Glomerular visceral epithelial cell (primary cell): ENCODE data around the gene LMTK3.
"Not testable (repeated sequence)": the region's sequence is repeated elsewhere in the genome, so short reads cannot be mapped to it uniquely, and the experiment has no call there.

Experiments used
- DNase-seq: peaks from one replicate; pipeline ENCODE4 v3.0.0-alpha.2; 2016; ENCODE audit errors: extremely low spot score

The LMTK3 gene

DNA sequence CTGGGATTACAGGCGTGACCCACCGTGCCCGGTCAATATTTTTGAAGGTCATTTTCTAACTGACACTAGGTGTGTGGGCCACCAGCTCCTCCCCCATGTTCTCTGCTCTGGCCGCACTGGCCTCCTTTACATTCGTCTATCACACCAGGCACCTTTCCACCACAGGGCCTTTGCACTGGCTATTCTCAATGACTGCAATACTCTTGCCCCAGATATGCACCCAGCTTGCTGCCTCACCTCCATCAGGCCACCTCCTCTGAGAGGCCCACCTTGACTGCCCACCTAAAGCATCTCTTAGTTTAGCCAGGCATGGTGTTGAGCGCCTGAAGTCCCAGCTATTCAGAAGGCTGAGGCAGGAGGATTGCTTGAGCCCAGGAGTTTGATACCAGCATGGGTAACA, 30.2 kb upstream of the LMTK3 start:
- DNase-seq: no peak

GRCh38 chr19:48540110-48540509, 28.5 kb upstream of the LMTK3 start:
- no peak for DNase-seq

DNA sequence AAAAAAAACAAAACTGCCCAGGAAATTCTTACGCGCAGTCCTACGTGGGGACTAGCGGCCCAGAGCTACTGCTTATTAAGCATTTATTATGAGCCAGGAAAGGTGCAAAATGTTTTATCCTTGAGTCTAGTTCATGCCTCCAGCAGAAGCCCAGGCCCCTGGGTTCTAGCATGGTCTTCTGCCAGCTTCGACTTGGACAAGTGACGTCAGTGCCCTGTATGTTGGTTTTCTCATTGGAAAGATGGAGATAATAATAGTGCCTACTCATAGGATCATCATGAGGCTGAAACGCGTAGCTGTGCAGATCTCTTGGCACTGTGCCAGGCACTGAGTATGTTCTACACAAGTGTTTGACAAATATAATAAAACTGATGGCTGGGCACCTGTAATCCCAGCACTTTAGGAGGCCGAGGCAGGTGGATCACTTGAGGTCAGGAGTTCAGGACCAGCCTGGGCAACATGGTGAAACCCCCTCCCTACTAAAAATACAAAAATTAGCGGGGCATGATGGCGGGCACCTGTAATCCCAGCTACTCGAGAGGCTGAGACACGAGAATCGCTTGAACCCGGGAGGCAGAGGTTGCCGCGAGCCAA, 28.0 kb upstream of the LMTK3 start:
- peak; percentile 42 for DNase-seq

- not testable (repeated sequence) for DNase-seq
Measured at GRCh38 chr19:48538057-48538456, 26.4 kb upstream of the LMTK3 start.

- DNase-seq: no peak
Measured at GRCh38 chr19:48537541-48537940, 25.9 kb upstream of the LMTK3 start.

GRCh38 chr19:48533770-48534169, 22.1 kb upstream of the LMTK3 start:
- no peak for DNase-seq

DNA sequence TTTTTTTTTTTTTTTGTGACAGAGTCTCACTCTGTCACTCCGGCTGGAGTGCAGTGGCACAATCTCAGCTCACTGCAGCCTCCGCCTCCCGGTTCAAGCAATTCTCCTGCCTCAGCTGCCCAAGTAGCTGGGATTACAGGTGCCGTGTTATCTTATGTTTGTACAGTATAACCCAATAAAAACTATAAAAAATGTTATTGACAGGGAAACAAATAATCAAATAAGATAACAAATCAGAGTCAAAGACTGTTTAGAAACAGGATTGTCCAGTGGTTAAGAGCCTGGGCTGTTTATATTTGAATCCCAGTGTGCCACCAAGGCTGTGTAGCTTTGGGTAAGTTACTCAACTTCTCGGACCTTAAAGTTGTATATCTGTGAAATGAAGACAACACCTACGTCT, 19.1 kb upstream of the LMTK3 start:
- no peak for DNase-seq

DNA sequence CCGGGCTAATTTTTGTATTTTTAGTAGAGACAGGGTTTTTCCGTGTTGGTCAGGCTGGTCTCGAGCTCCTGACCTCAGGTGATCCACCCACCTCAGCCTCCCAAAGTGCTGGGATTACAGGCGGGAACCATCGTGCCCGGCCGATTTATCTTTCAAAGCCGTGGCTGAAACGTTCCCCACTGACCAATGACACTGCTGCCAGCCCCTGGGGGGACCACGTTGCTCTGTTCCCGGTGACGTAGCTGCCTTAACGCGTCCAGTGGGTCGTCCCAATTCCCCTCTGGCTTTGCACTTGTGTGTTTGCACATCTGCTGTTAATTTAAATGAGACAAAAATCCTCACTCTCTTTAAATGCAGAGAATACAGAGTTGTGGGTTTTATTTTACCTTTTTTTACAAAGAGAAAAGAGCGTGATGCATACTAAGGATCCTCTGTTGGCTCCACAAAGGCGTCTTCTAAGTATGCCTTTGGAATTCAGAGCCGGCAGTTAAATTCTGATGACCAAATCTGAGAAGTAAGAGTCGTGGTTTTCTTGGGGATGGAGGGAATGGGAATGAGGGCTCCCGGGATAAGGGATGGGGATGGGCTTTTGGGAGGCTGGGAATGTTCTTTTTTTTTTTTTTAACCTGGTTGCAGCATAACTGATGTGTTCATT, 18.6 kb upstream of the LMTK3 start:
- no peak for DNase-seq

- DNase-seq: no peak
Measured at GRCh38 chr19:48529156-48529555, 17.5 kb upstream of the LMTK3 start.

DNA sequence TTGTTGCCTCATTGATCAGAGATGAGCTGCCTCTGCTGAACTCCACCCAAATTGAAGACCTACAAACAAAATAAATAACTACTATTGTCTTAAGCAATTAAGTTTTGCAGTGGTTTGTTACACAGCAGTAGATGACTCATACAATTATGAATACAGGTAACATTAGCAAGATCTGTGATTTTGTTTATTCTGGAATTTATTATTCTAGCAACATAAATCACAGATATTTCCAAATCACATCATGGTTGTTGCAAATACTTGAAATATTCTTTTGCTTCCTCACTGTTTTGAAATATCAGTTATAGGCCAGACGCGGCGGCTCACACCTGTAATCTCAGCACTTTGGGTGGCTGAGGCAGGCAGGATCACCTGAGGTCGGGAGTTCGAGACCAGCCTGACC, 13.1 kb upstream of the LMTK3 start:
- DNase-seq: no peak

DNA sequence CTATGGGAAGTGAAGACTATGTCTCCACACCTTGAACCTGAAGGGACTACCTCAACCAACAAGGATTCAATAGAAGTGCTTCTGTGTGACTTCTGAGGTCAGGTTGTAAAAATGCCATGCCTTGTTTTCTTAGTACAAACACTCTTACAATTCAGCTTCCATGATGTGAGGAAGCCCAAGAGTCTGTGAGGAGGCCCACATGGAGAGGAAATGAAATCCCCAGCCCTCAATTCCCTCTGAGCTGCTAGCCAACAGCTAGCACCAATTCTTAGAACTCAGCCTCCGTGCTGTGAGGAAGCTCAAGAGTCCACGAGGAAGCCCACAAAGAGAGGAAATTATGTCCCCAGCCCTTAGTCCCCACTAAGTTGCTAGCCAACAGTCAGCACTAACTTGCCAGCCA, 12.6 kb upstream of the LMTK3 start:
- DNase-seq: no peak

- DNase-seq: no peak
Measured at GRCh38 chr19:48520134-48520533, 8.5 kb upstream of the LMTK3 start.

GRCh38 chr19:48519426-48519825, 7.8 kb upstream of the LMTK3 start:
- not testable (repeated sequence) for DNase-seq

DNA sequence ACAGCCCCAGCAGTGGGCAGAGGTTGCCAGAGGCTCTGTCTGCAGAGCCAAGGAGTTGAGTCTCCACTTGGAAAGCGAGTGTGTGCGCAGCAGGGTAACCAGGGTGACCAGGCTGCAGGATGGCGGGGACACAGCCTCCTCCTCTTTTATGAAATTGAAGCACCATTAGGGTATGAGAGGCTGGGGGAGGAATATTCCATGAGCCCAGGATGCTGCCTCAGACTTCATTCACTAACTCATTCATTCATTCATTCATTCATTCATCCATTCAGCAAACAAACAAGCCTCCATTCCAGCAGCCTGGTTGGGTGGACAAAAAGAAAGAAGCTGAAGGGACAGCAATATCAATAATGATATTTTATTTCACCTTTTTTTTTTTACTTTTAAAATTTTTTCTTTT, 6.6 kb upstream of the LMTK3 start:
- no peak for DNase-seq

- no peak for DNase-seq
Measured at GRCh38 chr19:48516536-48516935, 4.9 kb upstream of the LMTK3 start.

DNA sequence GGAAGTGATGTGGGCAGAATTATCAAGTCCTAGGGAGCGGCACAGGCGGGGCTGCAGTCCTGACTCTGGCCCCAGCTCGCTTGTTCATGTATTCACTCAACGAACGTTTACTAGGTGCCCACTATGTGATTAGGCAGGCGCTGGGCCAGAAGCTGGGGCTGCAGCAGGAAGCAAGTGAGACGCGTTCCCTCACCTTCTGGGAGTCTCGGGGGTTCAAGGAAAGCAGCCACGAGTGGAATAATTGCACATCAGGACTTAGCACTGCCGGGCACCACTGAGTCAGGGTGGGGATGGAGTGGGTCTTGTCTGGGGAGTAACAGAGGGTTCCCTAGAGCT, 2.5 kb upstream of the LMTK3 start:
- DNase-seq: no peak

GRCh38 chr19:48513289-48514122, 1.9 kb upstream of the LMTK3 start:
- peak; percentile 57 for DNase-seq

DNA sequence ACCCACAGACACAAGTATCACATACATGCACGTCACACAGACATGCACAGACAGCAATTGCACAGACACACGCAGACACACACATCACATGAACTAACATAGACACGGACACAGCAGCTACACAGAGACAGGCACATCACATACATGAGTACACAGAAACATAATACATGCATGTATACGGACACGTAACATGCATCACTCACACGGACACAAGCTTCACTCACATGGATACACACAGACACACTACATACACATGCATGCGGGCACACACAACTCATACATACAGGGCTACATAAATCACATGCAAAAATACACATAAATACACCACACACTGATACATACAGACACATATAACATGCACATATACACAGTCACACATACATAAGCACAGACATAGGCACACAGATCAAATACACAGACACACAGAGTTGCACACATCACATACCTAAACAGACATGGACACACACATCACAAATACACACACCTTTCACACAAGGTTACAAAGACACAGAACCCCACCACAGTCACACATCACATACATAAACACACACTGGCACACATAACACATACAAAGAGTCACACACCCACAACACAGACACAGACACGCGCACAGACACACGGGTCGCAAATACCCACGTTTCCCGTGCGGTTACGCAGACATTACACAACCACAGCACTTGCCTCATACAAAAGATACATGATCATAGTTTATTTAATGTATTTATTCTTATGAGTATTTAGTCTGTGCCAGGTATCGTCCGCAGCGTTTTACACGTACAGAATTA, 1.1 kb upstream of the LMTK3 start:
- DNase-seq: no peak

DNA sequence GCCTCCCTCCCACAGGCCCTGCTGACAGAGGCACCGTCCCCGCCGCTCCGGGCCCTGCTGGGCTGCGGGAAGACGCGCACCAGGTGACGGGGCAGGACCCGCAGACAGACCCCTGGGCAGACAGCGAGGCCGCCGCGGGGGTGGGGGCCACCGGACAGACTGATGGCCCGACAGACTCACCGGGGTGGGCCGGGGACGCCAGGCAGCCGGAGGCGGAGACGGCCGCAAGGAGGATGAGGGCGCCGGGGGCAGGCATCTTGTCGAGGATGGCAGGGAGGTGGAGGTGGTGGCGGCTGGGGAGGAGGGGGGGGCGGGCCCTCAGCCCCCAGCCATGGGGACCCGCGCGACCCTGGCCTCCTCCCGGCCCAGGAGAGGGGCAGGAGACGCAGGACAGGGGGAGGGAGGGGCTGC, 309 bp downstream of the LMTK3 start:
- DNase-seq: no peak

- no peak for DNase-seq
Measured at GRCh38 chr19:48510421-48511268, 990 bp downstream of the LMTK3 start.

DNA sequence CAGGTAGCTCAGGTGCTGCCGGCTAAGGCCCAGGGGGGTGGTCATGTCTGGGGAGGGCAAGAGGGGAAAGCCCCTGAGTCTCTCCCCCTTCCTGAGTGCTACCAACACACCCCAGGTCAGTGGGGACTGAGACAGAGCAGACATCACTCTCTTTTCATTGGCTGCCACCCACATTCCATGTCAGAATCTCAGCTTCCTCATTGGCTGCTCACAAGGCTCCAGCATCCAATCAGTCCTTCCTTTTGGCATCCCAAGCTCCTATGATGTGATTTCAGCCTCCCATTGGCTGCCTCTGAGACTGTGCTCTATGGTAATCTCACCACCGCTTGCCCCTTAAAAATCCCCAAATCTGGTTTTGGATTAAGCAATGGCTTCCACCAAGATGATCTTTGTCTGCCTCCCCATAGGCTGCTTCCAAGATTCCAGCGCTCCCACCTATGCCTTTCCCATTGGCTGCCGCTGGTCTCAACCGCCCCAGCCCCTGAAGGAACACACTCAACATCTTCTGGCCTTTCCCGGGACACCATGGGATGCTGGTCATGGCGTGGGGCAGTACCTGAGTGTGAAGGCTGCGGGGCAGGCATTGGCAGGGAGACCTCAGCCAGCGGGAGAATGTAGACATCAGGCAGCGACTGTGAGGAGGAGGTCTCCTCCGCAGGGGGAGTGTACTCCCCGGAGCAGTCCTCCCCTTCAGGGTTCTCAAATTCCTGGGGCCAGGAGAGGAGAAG, 2.0 kb downstream of the LMTK3 start:
- no peak for DNase-seq
